ENCODE data around the gene OSMR. TPM values are rescaled to one million over a fixed set of nuclear protein-coding genes. Genes with fewer than 3 reads are reported as not detected.

OSMR gene
- polyA plus RNA-seq, 1 donor, result 6.2 TPM

GRCh38 chr5:38925154-38925925 lies 79.5 kb downstream of the OSMR start:
- no peak for DNase-seq (ENCODE audit: low read depth)

- DNase-seq (ENCODE audit: low read depth), result no peak
Observed at GRCh38 chr5:38926121-38926520, 80.3 kb downstream of the OSMR start.

GRCh38 chr5:38927470-38927869 lies 81.7 kb downstream of the OSMR start:
- DNase-seq (ENCODE audit: low read depth), result no peak

- DNase-seq (ENCODE audit: low read depth), result no peak
Observed at GRCh38 chr5:38929838-38930237, 84.0 kb downstream of the OSMR start.

GRCh38 chr5:38931731-38932130 lies 85.9 kb downstream of the OSMR start:
- no peak for DNase-seq (ENCODE audit: low read depth)

- no peak for DNase-seq (ENCODE audit: low read depth)
Observed at GRCh38 chr5:38932854-38933408, 87.1 kb downstream of the OSMR start.

- no peak for DNase-seq (ENCODE audit: low read depth)
Observed at GRCh38 chr5:38935437-38935836, 89.6 kb downstream of the OSMR start.

GRCh38 chr5:38936269-38936668 lies 90.5 kb downstream of the OSMR start:
- DNase-seq (ENCODE audit: low read depth), result no peak

GRCh38 chr5:38938424-38938823 lies 92.6 kb downstream of the OSMR start:
- no peak for DNase-seq (ENCODE audit: low read depth)

- DNase-seq (ENCODE audit: low read depth), result no peak
Observed at GRCh38 chr5:38938973-38939372, 93.2 kb downstream of the OSMR start.

- DNase-seq (ENCODE audit: low read depth), result no peak
Observed at GRCh38 chr5:38940230-38940858, 94.5 kb downstream of the OSMR start.

- DNase-seq (ENCODE audit: low read depth), result no peak
Observed at GRCh38 chr5:38941912-38942311, 96.1 kb downstream of the OSMR start.

- no peak for DNase-seq (ENCODE audit: low read depth)
Observed at GRCh38 chr5:38944282-38944681, 98.5 kb downstream of the OSMR start.

GRCh38 chr5:38948501-38948900 lies 102.7 kb downstream of the OSMR start:
- no peak for DNase-seq (ENCODE audit: low read depth)

- no peak for DNase-seq (ENCODE audit: low read depth)
Observed at GRCh38 chr5:38953426-38954012, 107.7 kb downstream of the OSMR start.

- no peak for DNase-seq (ENCODE audit: low read depth)
Observed at GRCh38 chr5:38961691-38962090, 115.9 kb downstream of the OSMR start.

- DNase-seq (ENCODE audit: low read depth), result no peak
Observed at GRCh38 chr5:38968665-38969064, 122.9 kb downstream of the OSMR start.

GRCh38 chr5:38978036-38978435 lies 132.2 kb downstream of the OSMR start:
- DNase-seq (ENCODE audit: low read depth), result no peak

GRCh38 chr5:38979535-38979934 lies 133.7 kb downstream of the OSMR start:
- DNase-seq (ENCODE audit: low read depth), result no peak

Data from forelimb muscle (tissue), 1 donor.